Neural progenitor cell (in vitro differentiated cells): ENCODE measurements around the gene TICAM2. TPM values are rescaled to one million over a fixed set of nuclear protein-coding genes. Genes with fewer than 3 reads are reported as not detected.

Experiments used
- DNase-seq: peaks from one replicate; pipeline ENCODE4 v3.0.0-alpha.2; 2016; ENCODE audit warnings: low spot score
- H2AFZ ChIP-seq: fragments of 200-600 bp; sonication (generic); replicated peaks from 2 replicates; pipeline ENCODE4 v1.6.1; 2016; ENCODE audit warnings: antibody characterized with exemption
- H3F3A ChIP-seq: fragments of 200-600 bp; sonication (generic); 2 replicates; pipeline ENCODE4 v1.6.1; 2016; ENCODE audit warnings: antibody characterized with exemption, low read depth
- H3K27ac ChIP-seq: fragments of 200-600 bp; sonication (generic); 2 replicates; pipeline ENCODE4 v1.5.1; 2016; ENCODE audit warnings: mild to moderate bottlenecking
- H3K27me3 ChIP-seq: fragments of 200-600 bp; sonication (generic); 2 replicates; pipeline ENCODE4 v1.6.1; 2016; ENCODE audit warnings: mild to moderate bottlenecking, moderate library complexity
- H3K36me3 ChIP-seq: fragments of 200-600 bp; sonication (generic); 2 replicates; pipeline ENCODE4 v1.5.1; 2016
- H3K4me1 ChIP-seq: fragments of 200-600 bp; sonication (generic); 2 replicates; pipeline ENCODE4 v1.6.1; 2016; ENCODE audit warnings: mixed run types
- H3K4me2 ChIP-seq: fragments of 200-600 bp; sonication (generic); 2 replicates; pipeline ENCODE4 v1.6.1; 2016
- H3K4me3 ChIP-seq: fragments of 200-600 bp; sonication (generic); 2 replicates; pipeline ENCODE4 v1.5.1; 2016
- H3K79me2 ChIP-seq: fragments of 200-600 bp; sonication (generic); 2 replicates; pipeline ENCODE4 v1.6.1; 2016; ENCODE audit warnings: low read depth
- H3K9ac ChIP-seq: fragments of 200-600 bp; sonication (generic); 2 replicates; pipeline ENCODE4 v1.6.1; 2016
- H3K9me3 ChIP-seq: fragments of 200-600 bp; sonication (generic); 2 replicates; pipeline ENCODE4 v1.5.1; 2016; ENCODE audit warnings: low read depth
- H4K20me1 ChIP-seq: fragments of 200-600 bp; sonication (generic); 2 replicates; pipeline ENCODE4 v1.6.1; 2016; ENCODE audit warnings: low read depth
- H3K27ac Mint-ChIP-seq: 3 replicates; pipeline ENCODE4 v1.8.0; 2021; ENCODE audit warnings: mixed read lengths
- H3K27me3 Mint-ChIP-seq: 2 replicates; pipeline ENCODE4 v1.8.0; 2022; ENCODE audit warnings: low read depth, mild to moderate bottlenecking, inconsistent platforms, moderate library complexity, mixed read lengths; ENCODE audit not compliant: insufficient read depth
- H3K36me3 Mint-ChIP-seq: 3 replicates; pipeline ENCODE4 v1.8.0; 2021; ENCODE audit warnings: mixed read lengths
- H3K4me1 Mint-ChIP-seq: 3 replicates; pipeline ENCODE4 v1.8.0; 2021; ENCODE audit warnings: mixed read lengths
- H3K4me3 Mint-ChIP-seq: 3 replicates; pipeline ENCODE4 v1.8.0; 2021; ENCODE audit warnings: mild to moderate bottlenecking, moderate library complexity, mixed read lengths
- H3K9me3 Mint-ChIP-seq: 3 replicates; pipeline ENCODE4 v1.8.0; 2020; ENCODE audit warnings: mixed read lengths
- CTCF ChIP-seq: fragments of 200-600 bp; sonication (generic); IDR thresholded peaks from 2 replicates; pipeline ENCODE4 v1.5.1; 2017; ENCODE audit warnings: antibody characterized with exemption, mild to moderate bottlenecking
- EZH2 ChIP-seq: fragments of 200-600 bp; sonication (generic); IDR thresholded peaks from 2 replicates; pipeline ENCODE4 v1.6.1; 2017; ENCODE audit warnings: antibody characterized with exemption, mild to moderate bottlenecking, moderate library complexity
- EZH2phosphoT487 ChIP-seq: fragments of 200-600 bp; sonication (generic); IDR thresholded peaks from 2 replicates; pipeline ENCODE4 v1.6.1; 2017; ENCODE audit warnings: antibody characterized with exemption
- total RNA-seq: library from RNA; depleted of rRNA; stranded (reverse); fragments of >200 nt; gene quantifications from 2 replicates; pipeline ENCODE4 v1.2.3, GENCODE V29; 2015; ENCODE audit warnings: low replicate concordance

TICAM2 gene
- total RNA-seq, 1 donor from 2014 or later: not detected

DNA sequence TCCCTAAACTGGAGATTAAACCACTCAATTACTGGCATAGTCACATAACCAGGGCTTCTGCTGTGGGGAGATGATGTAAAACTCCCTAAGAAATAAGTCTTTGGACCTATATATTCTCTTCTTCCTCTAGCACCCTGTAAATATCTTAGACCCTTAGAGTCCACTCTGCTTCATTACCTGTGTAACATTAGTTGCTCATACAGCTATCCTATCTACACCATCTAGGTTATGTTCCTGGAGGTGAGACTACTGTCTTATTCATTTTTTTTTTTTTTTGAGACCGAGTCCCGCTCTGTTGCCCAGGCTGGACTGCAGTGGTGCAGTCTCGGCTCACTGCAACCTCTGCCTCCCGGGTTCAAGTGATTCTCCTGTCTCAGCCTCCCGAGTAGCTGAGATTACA is 9.6 kb upstream of the TICAM2 start:
- Histone ChIP-seq H2AFZ (no peak overlapping the region), H3K4me2 (no peak overlapping the region), H3K4me3 (no peak overlapping the region), H3K36me3 (peaks cover 18% of the 10 kb centered on the region), H3K27me3 (no peaks in the 10 kb centered on the region), H3K9me3 (no peaks in the 10 kb centered on the region), H3F3A (no peaks in the 10 kb centered on the region), H3K79me2 (no peaks in the 10 kb centered on the region), H3K27ac (no peak overlapping the region), H3K4me1 (no peaks in the 10 kb centered on the region), H3K9ac (no peak overlapping the region), H4K20me1 (no peaks in the 10 kb centered on the region)
- no peak for DNase-seq
- TF ChIP-seq EZH2phosphoT487 (no peak), EZH2 (no peak), CTCF (no peak)
- Mint-ChIP-seq H3K27ac (no peak overlapping the region), H3K36me3 (peaks cover 6% of the 10 kb centered on the region), H3K4me3 (no peak overlapping the region), H3K4me1 (no peaks in the 10 kb centered on the region), H3K9me3 (no peaks in the 10 kb centered on the region), H3K27me3 (peaks cover 2% of the 10 kb centered on the region)

GRCh38 chr5:115607935-115608334 is 5.7 kb upstream of the TICAM2 start:
- Histone ChIP-seq H3K27ac (no peak overlapping the region), H2AFZ (no peak overlapping the region), H3K27me3 (no peaks in the 10 kb centered on the region), H3K9ac (no peak overlapping the region), H4K20me1 (peaks cover 2% of the 10 kb centered on the region), H3K79me2 (no peaks in the 10 kb centered on the region), H3K9me3 (no peaks in the 10 kb centered on the region), H3K4me1 (peaks cover 2% of the 10 kb centered on the region), H3K36me3 (peaks cover 3% of the 10 kb centered on the region), H3F3A (peaks cover 6% of the 10 kb centered on the region), H3K4me2 (no peak overlapping the region), H3K4me3 (no peak overlapping the region)
- TF ChIP-seq EZH2phosphoT487 (no peak), EZH2 (no peak), CTCF (no peak)
- H3K27ac Mint-ChIP-seq: no peak overlapping the region
- peaks cover 1% of the 10 kb centered on the region for H3K4me1 Mint-ChIP-seq
- H3K9me3 Mint-ChIP-seq: peaks cover 6% of the 10 kb centered on the region
- H3K27me3 Mint-ChIP-seq: peaks cover 2% of the 10 kb centered on the region
- H3K36me3 Mint-ChIP-seq: peaks cover 23% of the 10 kb centered on the region
- no peak for DNase-seq
- H3K4me3 Mint-ChIP-seq: no peak overlapping the region

- no peaks in the 10 kb centered on the region for H3K9me3 ChIP-seq
- no peak overlapping the region for H2AFZ ChIP-seq
- Mint-ChIP-seq H3K27me3 (no peaks in the 10 kb centered on the region), H3K9me3 (peaks cover 8% of the 10 kb centered on the region), H3K4me3 (no peak overlapping the region), H3K4me1 (peaks cover 8% of the 10 kb centered on the region), H3K36me3 (peaks cover 25% of the 10 kb centered on the region), H3K27ac (no peak overlapping the region)
- H3F3A ChIP-seq: peaks cover 16% of the 10 kb centered on the region
- no peak overlapping the region for H3K27ac ChIP-seq
- no peaks in the 10 kb centered on the region for H3K79me2 ChIP-seq
- DNase-seq: no peak
- TF ChIP-seq CTCF (no peak), EZH2phosphoT487 (no peak), EZH2 (no peak)
- H4K20me1 ChIP-seq: peaks cover 3% of the 10 kb centered on the region
- H3K4me1 ChIP-seq: peaks cover 20% of the 10 kb centered on the region
- H3K36me3 ChIP-seq: peaks cover 3% of the 10 kb centered on the region
- H3K4me2 ChIP-seq: no peak overlapping the region
- no peaks in the 10 kb centered on the region for H3K27me3 ChIP-seq
- no peak overlapping the region for H3K4me3 ChIP-seq
- no peak overlapping the region for H3K9ac ChIP-seq
These were observed 3.2 kb upstream of the TICAM2 start for GRCh38 chr5:115605436-115605835.
